T47D (cell line): ENCODE results near the gene PROKR1.
"Not testable (repeated sequence)": the region's sequence is repeated elsewhere in the genome, so short reads cannot be mapped to it uniquely, and the experiment has no call there.

ENCODE experiments used
- DNase-seq, 2 experiments: peaks; one replicate each; pipeline versions ENCODE4 v3.0.0 to v3.0.0-alpha.2; 2011 to 2012; ENCODE audit warnings: low read depth in 1 of 2, low spot score in 1 of 2
- JUND ChIP-seq: IDR thresholded peaks from 2 replicates; pipeline ENCODE4 v1.6.1; 2012; ENCODE audit warnings: low read depth
- in situ Hi-C: cut with HindIII; loops from 2 replicates; pipeline ENCODE4 v1.10.0; 2016; ENCODE audit warnings: low sequenced_read_pairs, low pct_unique_long_range_greater_than_20kb

PROKR1 gene

DNA sequence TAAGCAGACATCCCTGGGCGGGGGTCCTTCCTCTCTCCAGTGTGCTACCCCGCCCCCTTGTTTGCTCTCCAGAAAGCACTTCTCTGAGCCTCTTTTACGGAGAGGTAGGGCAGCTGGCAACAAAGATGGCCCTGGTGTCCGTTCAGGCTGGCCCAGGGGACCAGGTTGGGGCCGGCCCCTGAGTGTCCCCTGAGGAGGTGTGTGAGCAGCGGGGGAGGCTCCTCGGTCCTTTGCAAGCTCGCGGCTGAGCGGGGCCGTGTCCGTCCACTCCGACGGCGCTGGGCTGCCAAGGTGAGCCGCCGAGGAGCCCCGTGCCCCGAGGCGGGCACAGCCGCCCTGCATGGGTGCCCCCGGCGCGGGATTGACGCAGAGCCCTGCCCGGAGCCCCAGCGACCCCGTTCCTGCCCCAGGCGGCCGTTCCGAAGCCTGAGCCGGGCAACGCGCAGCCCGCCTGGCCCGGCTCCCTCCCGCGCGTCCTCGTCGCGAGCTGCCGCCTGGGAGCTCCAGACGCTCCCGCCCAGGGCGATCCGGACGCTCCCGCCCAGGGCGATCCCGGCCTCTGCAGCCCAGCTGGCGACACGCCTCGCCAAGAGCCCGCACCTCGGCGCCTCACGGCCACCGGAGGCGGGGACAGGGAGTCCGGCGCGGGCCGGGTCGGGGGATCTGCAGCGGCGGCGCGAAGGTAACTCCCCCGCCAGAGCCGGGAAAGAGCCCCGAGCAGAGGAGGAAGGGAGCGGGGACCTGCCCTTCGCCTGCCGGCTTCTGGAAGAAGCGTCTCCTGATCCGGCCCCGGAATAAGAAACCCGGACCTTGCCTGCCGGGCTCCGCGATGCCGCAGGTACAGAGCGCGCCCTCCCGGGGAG, at the start of gene PROKR1:
TSS of gene PROKR1 (plus strand) at position 569 of the 863 bp plus-strand sequence. CDS start 2,243 bp downstream, outside the sequence.
- no peak for TF ChIP-seq JUND
- peak in 1 of 2 experiments; percentile 4 for DNase-seq
- in situ Hi-C loops = no loop called here

DNA sequence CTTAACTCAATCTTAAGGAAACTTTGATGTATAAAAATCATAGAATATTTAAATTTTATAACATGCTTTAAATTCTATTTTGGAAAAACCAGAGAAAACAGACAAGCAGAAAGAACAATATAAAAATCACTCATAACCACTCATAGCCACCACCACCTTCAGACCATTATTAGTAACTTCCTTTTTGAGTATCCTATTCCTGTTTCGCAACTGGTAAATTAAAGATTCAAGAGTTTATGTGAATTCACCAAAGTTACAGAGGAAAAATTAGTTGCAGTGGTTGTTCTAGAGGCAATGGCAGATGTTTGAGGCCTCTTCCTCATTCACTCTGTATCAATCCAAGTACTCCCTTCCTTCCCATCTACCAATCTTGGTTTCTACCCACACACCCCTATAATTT, 49.3 kb upstream of the PROKR1 start:
- TF ChIP-seq JUND = no peak
- in situ Hi-C loops = no loop called here

DNA sequence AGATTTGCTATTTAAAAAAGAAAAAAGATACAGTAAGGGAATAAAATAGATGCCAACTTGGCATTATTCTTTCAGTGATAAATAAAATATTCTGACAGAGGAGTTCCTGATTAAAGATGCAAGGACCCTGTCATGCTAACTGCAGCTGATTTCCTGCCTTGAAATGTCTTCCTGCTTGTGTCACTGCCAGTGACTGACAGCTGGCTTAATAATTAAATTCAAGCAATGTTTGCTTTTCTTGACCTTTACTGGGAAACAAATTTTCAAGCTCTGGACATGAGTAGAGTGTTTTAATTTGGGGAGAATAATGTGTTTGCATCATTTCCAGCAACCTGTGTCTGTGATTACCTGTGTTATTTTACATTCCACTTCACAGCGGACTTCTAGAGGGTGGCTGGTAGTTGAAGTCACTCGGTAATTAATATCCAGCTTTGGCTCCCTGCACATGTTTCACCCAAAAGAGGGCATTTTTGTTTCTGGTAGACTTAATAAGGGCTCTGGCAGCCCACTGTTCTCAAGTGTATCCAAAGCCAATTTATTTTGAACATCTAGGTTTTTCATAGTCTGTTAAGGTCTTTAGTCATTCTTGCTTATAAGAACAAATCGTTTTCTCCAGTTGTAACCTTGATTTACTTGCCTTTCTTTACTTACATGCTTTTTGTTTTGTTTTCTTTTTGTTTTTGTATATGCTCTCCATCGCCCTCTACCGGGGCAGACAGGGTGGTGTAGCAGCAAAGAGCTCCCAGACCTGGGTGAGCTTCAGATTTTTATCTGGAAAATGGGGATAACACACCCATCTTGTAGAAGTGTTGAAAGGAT, 48.5 kb upstream of the PROKR1 start:
- in situ Hi-C loops = no loop called here
- no peak for TF ChIP-seq JUND
- peak; percentile 5 to 46 for DNase-seq

More for the DNA sequence above, 49.3 kb upstream of the PROKR1 start:
- no peak for DNase-seq

DNA sequence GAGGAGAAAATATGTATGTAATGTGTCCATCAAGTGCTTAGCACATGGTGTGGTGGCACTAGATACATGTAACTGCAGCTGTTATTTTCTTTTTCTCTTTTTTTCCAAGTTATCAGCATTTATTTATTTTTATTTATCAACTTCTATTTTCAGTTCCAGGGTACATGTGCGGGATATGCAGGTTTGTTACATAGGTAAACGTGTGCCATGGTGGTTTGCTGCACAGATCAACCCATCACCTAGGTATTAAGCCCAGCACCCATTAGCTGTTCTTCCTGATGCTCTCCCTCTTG, 47.9 kb upstream of the PROKR1 start:
- DNase-seq, in situ Hi-C loops: not testable (repeated sequence)

DNA sequence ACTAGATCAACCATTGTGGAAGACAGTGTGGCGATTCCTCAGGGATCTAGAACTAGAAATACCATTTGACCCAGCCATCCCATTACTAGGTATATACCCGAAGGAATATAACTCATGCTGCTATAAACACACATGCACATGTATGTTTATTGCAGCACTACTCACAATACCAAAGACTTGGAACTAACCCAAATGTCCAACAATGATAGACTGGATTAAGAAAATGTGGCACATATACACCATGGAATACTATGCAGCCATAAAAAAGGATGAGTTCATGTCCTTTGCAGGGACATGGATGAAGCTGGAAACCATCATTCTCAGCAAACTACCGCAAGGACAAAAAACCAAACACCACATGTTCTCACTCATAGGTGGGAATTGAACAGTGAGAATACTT, 42.9 kb upstream of the PROKR1 start:
- in situ Hi-C loops, DNase-seq: not testable (repeated sequence)

DNA sequence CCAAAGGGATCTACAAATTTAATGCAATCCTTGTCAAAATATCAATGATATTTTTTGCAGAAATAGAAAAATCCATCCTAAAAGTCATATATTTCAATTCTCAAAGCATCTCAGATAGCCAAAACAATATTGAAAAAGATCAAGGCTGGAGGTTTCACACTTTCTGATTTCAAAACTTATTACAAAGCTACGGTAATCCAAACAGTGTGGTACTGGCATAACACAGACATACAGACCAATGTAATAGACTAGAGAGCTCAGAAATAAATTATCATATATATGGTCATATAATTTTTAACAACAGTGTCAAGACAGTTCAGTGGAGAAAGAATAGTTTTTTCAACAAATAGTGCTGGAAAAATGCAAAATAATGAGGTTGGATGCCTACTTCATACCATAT, 40.3 kb upstream of the PROKR1 start:
- no peak for DNase-seq
- no peak for TF ChIP-seq JUND
- in situ Hi-C loops = no loop called here

DNA sequence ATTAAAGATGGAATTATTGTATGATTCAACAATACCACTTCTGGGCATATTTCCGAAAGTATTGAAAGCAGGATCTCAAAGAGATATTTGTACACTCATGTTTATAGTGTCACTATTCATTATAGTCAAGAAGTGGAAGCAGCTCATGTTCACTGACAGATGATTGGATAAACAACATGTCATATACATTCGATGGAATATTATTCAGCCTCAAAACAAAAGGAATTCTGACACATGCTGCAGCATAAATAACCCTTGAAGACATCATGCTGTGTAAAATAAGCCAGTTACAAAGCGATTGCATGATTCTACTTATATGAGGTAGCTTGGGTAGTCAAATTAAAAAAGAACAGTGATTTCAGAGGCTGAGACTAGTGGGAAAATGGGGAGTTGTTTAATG, 39.3 kb upstream of the PROKR1 start:
- DNase-seq = no peak
- TF ChIP-seq JUND = no peak
- in situ Hi-C loops = no loop called here

DNA sequence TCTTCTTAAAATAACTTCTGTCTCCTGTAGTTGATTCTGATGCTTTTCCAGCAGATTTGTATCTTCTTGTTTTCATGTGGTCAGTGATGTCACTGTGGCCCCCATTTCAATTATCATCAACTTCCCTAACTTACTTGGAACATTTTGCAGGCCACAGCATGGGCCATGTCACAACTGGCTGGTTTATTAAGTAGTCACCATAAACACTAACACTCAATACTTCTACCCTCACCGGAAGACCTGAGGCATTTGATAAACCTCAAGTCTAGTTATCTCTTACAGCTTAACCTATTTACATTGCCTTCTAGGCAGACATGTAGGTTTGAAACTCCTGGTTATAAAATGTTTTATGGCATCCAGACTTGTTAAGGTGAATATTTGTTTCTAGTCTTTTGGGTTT, 37.4 kb upstream of the PROKR1 start:
- no peak for DNase-seq
- in situ Hi-C loops = no loop called here
- TF ChIP-seq JUND = no peak

DNA sequence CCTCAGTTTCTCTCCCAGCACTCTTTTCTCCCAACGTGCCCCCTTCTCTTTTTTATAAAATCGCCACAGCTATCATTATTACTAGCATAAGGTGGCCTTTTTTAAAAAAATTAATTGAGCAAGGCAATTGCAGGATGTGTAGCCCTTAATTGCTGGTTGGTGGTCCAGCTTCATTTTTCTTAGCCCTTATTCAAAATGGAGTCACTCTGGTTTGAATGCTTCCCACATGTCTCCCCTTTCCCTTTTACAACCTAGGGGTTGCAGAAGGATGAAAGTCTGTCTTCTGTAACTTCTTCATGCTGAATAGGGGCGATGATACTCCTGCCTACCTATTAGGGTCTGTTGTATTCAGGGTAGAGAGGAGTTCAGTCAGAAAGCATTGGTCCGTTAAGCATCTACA, 36.6 kb upstream of the PROKR1 start:
- TF ChIP-seq JUND = no peak
- in situ Hi-C loops = no loop called here
- no peak for DNase-seq

DNA sequence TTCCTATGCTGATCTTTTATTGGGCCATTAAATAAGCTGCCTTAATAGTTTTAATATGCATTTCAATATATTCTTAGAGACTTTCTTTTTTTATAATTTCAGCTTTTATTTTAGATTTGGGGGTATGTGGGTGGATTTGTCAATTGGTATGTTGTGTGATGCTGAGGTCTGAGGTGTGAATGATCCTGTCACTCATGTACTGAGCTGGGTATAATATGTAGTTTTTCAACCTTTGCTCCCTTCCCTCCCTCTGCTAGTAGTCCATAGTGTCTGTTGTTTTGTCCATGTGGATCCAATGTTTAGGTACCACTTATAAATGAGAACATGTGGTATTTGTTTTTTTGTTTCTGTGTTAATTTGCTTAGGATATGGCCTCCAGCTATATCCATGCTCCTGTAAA, 35.5 kb upstream of the PROKR1 start:
- DNase-seq = no peak
- no peak for TF ChIP-seq JUND
- in situ Hi-C loops = no loop called here

DNA sequence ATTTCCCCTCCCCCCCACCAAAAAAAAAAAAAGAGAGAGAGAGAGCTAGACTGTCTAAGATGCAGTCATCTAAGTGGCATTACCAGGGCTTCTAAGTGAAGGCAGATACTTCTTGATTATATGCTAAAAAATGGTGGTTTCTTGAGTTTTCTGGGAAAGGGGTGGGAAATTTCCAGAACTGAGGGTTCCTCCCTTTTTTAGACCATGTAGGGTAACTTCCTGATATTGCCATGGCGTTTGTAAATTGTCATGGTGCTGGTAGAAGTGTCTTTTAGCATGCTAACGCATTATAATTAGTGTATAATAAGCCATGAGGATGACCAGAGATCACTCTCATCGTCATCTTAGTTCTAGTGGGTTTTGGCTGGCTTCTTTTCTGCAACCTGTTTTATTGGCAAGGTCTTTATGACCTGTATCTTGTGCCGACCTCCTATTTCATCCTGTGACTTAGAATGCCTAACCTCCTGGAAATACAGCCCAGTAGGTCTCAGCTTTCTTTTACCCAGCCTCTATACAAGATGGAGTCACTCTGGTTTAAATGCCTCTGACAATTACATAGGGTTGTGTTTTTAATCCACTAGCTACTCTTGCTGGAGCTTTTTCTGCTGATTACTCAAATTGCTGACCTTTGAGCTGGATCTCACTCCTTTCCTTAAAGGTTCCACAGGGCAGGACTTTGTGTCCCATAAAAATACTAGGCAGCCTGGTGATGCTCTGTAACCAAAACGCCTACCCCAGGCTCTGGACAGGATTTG, 30.4 kb upstream of the PROKR1 start:
- in situ Hi-C loops = no loop called here
- no peak for TF ChIP-seq JUND
- DNase-seq = no peak

DNA sequence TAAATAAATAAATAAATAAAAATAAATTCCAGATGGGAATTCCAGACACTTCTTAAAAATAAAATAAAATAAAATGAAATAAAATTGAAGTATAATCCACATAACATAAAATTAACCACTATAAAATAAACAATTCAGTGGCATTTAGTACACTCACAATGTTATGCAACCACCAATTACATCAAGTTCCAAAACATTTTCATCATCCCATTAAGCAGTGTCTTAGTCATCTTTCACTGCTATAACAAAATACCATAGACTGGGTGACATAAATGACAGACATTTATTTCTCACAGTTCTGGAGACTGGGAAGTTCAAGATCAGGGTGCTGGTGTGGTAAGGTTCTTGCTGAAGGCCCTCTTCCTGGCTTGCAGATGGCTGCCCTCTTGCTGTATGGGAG, 22.6 kb upstream of the PROKR1 start:
- in situ Hi-C loops = no loop called here
- DNase-seq = no peak
- TF ChIP-seq JUND = no peak

DNA sequence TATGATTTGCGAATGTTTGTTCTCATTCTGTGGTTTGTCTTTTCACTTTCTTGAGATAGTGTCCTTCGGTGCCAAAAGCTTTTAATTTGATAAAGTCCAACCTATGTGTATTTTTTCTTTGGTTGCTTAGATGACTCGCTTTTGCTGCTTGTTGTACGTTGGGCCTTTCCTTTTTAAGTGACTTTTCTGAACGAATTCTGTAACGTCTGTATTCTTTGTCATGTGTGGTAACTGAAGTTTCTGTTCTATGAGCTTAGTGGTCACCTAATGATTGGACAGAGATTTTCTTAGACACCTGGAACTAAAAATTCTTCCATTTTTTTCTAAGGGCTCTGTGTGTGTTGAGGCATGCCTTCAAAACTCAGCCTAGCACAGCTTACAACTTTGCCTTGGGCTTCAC, 19.6 kb upstream of the PROKR1 start:
- no peak for TF ChIP-seq JUND
- no peak for DNase-seq
- in situ Hi-C loops = no loop called here
